ENCODE measurements around the gene ARGLU1.

DNA sequence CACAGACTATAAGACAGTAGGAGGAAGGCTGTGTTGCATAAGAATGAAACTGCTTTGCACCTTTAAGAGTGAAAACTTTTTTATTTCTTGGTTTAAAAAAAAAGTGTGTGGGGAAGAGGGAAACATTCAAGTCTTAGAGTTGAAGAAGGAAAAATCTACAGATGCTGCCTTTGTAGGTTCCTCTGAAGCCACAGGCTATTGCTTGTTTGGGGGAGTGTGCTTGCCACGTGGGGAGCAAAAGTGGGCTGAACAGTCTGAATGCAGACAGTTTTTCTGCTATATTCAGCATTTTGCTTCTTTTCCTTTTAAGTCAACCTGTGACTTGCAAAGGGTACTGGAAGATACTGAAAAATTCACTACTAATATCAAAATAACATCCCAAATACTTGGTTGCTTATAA is 69.4 kb downstream of the ARGLU1 start:
- TF ChIP-seq, protein P1, sequence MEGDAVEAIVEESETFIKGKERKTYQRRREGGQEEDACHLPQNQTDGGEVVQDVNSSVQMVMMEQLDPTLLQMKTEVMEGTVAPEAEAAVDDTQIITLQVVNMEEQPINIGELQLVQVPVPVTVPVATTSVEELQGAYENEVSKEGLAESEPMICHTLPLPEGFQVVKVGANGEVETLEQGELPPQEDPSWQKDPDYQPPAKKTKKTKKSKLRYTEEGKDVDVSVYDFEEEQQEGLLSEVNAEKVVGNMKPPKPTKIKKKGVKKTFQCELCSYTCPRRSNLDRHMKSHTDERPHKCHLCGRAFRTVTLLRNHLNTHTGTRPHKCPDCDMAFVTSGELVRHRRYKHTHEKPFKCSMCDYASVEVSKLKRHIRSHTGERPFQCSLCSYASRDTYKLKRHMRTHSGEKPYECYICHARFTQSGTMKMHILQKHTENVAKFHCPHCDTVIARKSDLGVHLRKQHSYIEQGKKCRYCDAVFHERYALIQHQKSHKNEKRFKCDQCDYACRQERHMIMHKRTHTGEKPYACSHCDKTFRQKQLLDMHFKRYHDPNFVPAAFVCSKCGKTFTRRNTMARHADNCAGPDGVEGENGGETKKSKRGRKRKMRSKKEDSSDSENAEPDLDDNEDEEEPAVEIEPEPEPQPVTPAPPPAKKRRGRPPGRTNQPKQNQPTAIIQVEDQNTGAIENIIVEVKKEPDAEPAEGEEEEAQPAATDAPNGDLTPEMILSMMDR (IDR thresholded peaks at IDR 0.05; ENCODE audit: insufficient read depth, low read depth, low read length), result no peak
- no peak for TF ChIP-seq EZH2 (IDR thresholded peaks at IDR 0.05; ENCODE audit: insufficient read depth, low read length)
